GM23248 (cell line): Measurements from ENCODE around the gene CARD16.

ENCODE experiments used
- EZH2 ChIP-seq: fragments of 200-600 bp; sonication (generic); IDR thresholded peaks from 2 replicates; pipeline ENCODE4 v1.6.1; 2018; ENCODE audit warnings: antibody characterized with exemption, mild to moderate bottlenecking; ENCODE audit not compliant: insufficient read depth, poor library complexity, severe bottlenecking
- EZH2phosphoT487 ChIP-seq: fragments of 200-600 bp; sonication (generic); IDR thresholded peaks from 2 replicates; pipeline ENCODE4 v1.6.1; 2018; ENCODE audit warnings: antibody characterized with exemption, moderate library complexity, mild to moderate bottlenecking, low read depth; ENCODE audit not compliant: insufficient read depth

- TF ChIP-seq EZH2phosphoT487 (no peak), EZH2 (no peak)
Observed at GRCh38 chr11:105007463-105007862, 37.7 kb downstream of the CARD16 start.
